Tibial nerve (tissue), 4 donors: ENCODE measurements around the gene SLC6A9. TPM values are rescaled to one million over a fixed set of nuclear protein-coding genes. Genes with fewer than 3 reads are reported as not detected.

Source experiments
- DNase-seq, 2 donors: peaks; one replicate each; pipeline ENCODE4 v3.0.0-alpha.2; 2019; ENCODE audit warnings: low spot score in 2 of 2
- H3K27ac ChIP-seq, 4 donors: fragments of 200-600 bp; sonication (generic) in 3 of 4; one replicate each; pipeline ENCODE4 v1.5.1; 2017 to 2019; ENCODE audit warnings: mild to moderate bottlenecking in 1 of 4
- H3K27me3 ChIP-seq, 2 donors: fragments of 200-600 bp; sonication (generic) in 1 of 2; one replicate each; pipeline versions ENCODE4 v1.5.1 to v1.6.0; 2017 to 2019
- H3K36me3 ChIP-seq, 3 donors: fragments of 200-600 bp; sonication (generic); one replicate each; pipeline ENCODE4 v1.5.1; 2018 to 2019
- H3K4me1 ChIP-seq, 4 donors: fragments of 200-600 bp; sonication (generic) in 3 of 4; one replicate each; pipeline ENCODE4 v1.5.1; 2017 to 2019
- H3K4me3 ChIP-seq, 4 donors: fragments of 200-600 bp; sonication (generic) in 3 of 4; one replicate each; pipeline ENCODE4 v1.5.1; 2017 to 2019; ENCODE audit warnings: mild to moderate bottlenecking in 1 of 4, moderate library complexity in 1 of 4
- H3K9me3 ChIP-seq, 4 donors: fragments of 200-600 bp; sonication (generic) in 3 of 4; one replicate each; pipeline ENCODE4 v1.5.1; 2017 to 2019
- CTCF ChIP-seq, 5 experiments: fragments of 200-600 bp in 3 of 5; fragments of 450-650 bp in 2 of 5; sonication (generic) in 3 of 5; IDR thresholded peaks; one replicate each; pipeline ENCODE4 v1.5.1; 2016 to 2019; ENCODE audit warnings: antibody characterized with exemption in 5 of 5, mild to moderate bottlenecking in 3 of 5, moderate library complexity in 2 of 5
- EP300 ChIP-seq, 2 donors: sonication (generic); formaldehyde crosslinking; IDR thresholded peaks; one replicate each; pipeline ENCODE4 v1.6.1; 2017; ENCODE audit warnings: antibody characterized with exemption in 2 of 2, mild to moderate bottlenecking in 1 of 2
- POLR2A ChIP-seq, 2 donors: fragments of 450-650 bp; IDR thresholded peaks; one replicate each; pipeline ENCODE4 v1.6.1; 2017; ENCODE audit warnings: antibody characterized with exemption in 2 of 2, mild to moderate bottlenecking in 2 of 2, moderate library complexity in 2 of 2
- WGBS, 2 donors: methylation state at CpG; one replicate each; pipeline ENCODE4 v1.1.5; 2018; 5-methylcytosine and 5-hydroxymethylcytosine counted together
- total RNA-seq, 4 donors: library from RNA; depleted of rRNA; stranded (reverse); fragments of >200 nt; gene quantifications; one replicate each; pipeline ENCODE4 v1.1.0, GENCODE V29; 2016

SLC6A9 gene
- total RNA-seq, 4 donors from 2014 or later: 0.42 to 1.8 (median 0.83) TPM

GRCh38 chr1:43969416-43969745, 61.9 kb downstream of the SLC6A9 start:
- H3K4me3 ChIP-seq: peak overlapping the region in 3 of 4 donors; percentile 71 to 88 (median 88)

GRCh38 chr1:43968348-43968948, 62.8 kb downstream of the SLC6A9 start:
- Histone ChIP-seq H3K9me3 (no peaks in the 10 kb centered on the region), H3K4me1 (peaks cover 3 to 23% (median 8%) of the 10 kb centered on the region in 4 donors), H3K27ac (no peak overlapping the region), H3K4me3 (no peak overlapping the region), H3K36me3 (peaks cover 0 to 59% (median 0%) of the 10 kb centered on the region in 3 donors), H3K27me3 (no peaks in the 10 kb centered on the region)
- TF ChIP-seq CTCF (IDR thresholded peaks at IDR 0.05) (no peak), POLR2A (IDR thresholded peaks at IDR 0.05) (no peak), EP300 (IDR thresholded peaks at IDR 0.05) (no peak)
- WGBS, 2 donors: 86% methylated on average over 6 of the region's 6 CpGs
- no peak for DNase-seq

More at GRCh38 chr1:43969416-43969745, 61.9 kb downstream of the SLC6A9 start:
- TF ChIP-seq EP300 (IDR thresholded peaks at IDR 0.05) (no peak), CTCF (IDR thresholded peaks at IDR 0.05) (no peak), POLR2A (IDR thresholded peaks at IDR 0.05) (no peak)
- H3K27ac ChIP-seq: no peak overlapping the region
- no peaks in the 10 kb centered on the region for H3K27me3 ChIP-seq
- no peaks in the 10 kb centered on the region for H3K9me3 ChIP-seq
- peaks cover 0 to 50% (median 0%) of the 10 kb centered on the region in 3 donors for H3K36me3 ChIP-seq
- DNase-seq: no peak
- WGBS, 2 donors: 56 to 59% methylated on average over 7 of the region's 7 CpGs
- peaks cover 3 to 29% (median 10%) of the 10 kb centered on the region in 4 donors for H3K4me1 ChIP-seq

- Histone ChIP-seq H3K4me1 (peaks cover 0 to 8% (median 1%) of the 10 kb centered on the region in 4 donors), H3K4me3 (no peak overlapping the region), H3K27me3 (no peaks in the 10 kb centered on the region), H3K36me3 (peaks cover 0 to 70% (median 0%) of the 10 kb centered on the region in 3 donors), H3K27ac (no peak overlapping the region), H3K9me3 (no peaks in the 10 kb centered on the region)
- TF ChIP-seq EP300 (IDR thresholded peaks at IDR 0.05) (no peak), CTCF (IDR thresholded peaks at IDR 0.05) (no peak), POLR2A (IDR thresholded peaks at IDR 0.05) (no peak)
- WGBS, 2 donors: 94 to 97% methylated on average over 3 of the region's 3 CpGs
- DNase-seq: no peak
These were observed 65.9 kb downstream of the SLC6A9 start for GRCh38 chr1:43965316-43965715.

- Histone ChIP-seq H3K9me3 (no peaks in the 10 kb centered on the region), H3K36me3 (peaks cover 0 to 84% (median 0%) of the 10 kb centered on the region in 3 donors), H3K27me3 (no peaks in the 10 kb centered on the region), H3K4me1 (no peaks in the 10 kb centered on the region), H3K4me3 (no peak overlapping the region), H3K27ac (no peak overlapping the region)
- DNase-seq: no peak
- TF ChIP-seq CTCF (IDR thresholded peaks at IDR 0.05): no peak
- no peak for TF ChIP-seq EP300 (IDR thresholded peaks at IDR 0.05)
- TF ChIP-seq POLR2A (IDR thresholded peaks at IDR 0.05): no peak
- WGBS, 2 donors: 67 to 73% methylated on average over 5 of the region's 5 CpGs
These were observed 67.4 kb downstream of the SLC6A9 start for GRCh38 chr1:43963890-43964289.

GRCh38 chr1:43963006-43963405, 68.3 kb downstream of the SLC6A9 start:
- Histone ChIP-seq H3K27ac (peak overlapping the region in 1 of 4 donors; percentile 18), H3K4me3 (no peak overlapping the region), H3K4me1 (peaks cover 0 to 7% (median 0%) of the 10 kb centered on the region in 4 donors), H3K36me3 (peaks cover 0 to 93% (median under 1%) of the 10 kb centered on the region in 3 donors), H3K9me3 (no peaks in the 10 kb centered on the region), H3K27me3 (no peaks in the 10 kb centered on the region)
- no peak for TF ChIP-seq EP300 (IDR thresholded peaks at IDR 0.05)
- no peak for TF ChIP-seq CTCF (IDR thresholded peaks at IDR 0.05)
- TF ChIP-seq POLR2A (IDR thresholded peaks at IDR 0.05): no peak
- 88 to 96% methylated on average over 2 to 3 of the region's 3 CpGs for WGBS, 2 donors
- no peak for DNase-seq
